ENCODE results near the gene MCU. TPM values are rescaled to one million over a fixed set of nuclear protein-coding genes. Genes with fewer than 3 reads are reported as not detected.
"Not testable (repeated sequence)": the region's sequence is repeated elsewhere in the genome, so short reads cannot be mapped to it uniquely, and the experiment has no call there.

MCU gene
- total RNA-seq, 1 donor from 2014 or later, result 43.8 TPM

GRCh38 chr10:72761498-72761897, 69.6 kb downstream of the MCU start:
- no peak for DNase-seq (ENCODE audit: low spot score)

- DNase-seq (ENCODE audit: low spot score), result no peak
Measured at GRCh38 chr10:72762042-72762441, 70.1 kb downstream of the MCU start.

DNA sequence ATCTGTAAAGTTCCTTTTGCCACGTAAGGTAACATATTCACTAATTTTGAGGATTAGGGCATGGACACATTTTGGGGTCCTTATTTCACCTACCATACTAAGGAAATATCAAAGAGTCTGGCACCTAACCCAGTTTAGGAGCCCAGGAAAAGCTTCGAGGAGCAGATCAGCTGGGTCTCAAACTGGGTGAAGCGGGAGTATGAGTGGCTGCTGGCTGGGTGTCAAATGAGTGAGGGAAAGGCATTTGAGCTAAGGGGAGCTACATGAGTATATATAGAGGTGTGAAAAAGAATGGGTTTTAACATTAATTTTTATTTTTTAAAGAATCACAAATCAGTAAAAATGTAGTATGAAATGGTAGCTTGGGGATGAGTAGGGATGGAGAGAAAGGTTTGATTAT, 71.3 kb downstream of the MCU start:
- no peak for DNase-seq (ENCODE audit: low spot score)

DNA sequence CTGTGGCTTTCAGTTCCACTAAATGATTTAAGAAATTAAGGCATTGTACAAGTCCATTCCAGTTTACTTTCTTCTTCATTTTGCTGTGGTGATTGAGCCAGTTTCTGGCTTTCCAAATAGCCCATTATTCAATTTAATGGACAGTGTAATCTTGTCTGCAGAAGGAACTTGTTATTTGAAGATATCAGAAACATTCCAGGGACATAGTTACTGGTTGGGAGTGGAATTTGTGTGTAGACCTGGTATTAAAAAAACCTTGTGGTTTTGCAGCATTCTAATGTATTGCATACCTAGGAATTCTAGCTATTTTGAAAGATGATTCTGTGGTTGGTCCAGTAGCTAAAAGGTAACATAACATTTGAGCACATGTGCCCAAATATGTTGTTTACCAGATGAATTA, 72.2 kb downstream of the MCU start:
- DNase-seq (ENCODE audit: low spot score), result peak; percentile 53

GRCh38 chr10:72765051-72765745, 73.3 kb downstream of the MCU start:
- no peak for DNase-seq (ENCODE audit: low spot score)

DNA sequence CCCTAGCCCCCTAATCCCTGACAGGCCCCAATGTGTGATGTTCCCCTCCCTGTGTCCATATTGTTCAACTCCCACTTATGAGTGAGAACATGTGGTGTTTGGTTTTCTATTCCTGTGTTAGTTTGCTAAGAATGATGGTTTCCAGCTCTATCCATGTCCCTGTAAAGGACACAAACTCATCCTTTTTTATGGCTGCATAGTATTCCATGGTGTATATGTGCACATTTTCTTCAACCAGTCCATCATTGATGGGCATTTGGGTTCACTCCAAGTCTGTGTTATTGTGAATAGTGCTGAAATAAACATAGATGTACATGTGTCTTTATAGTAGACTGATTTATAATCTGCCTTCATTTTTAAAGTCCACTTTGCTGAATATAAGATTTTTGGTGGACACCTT, 79.3 kb downstream of the MCU start:
- not testable (repeated sequence) for DNase-seq (ENCODE audit: low spot score)

GRCh38 chr10:72772031-72772430, 80.1 kb downstream of the MCU start:
- DNase-seq (ENCODE audit: low spot score), result no peak

- DNase-seq (ENCODE audit: low spot score), result no peak
Measured at GRCh38 chr10:72779874-72780273, 87.9 kb downstream of the MCU start.

DNA sequence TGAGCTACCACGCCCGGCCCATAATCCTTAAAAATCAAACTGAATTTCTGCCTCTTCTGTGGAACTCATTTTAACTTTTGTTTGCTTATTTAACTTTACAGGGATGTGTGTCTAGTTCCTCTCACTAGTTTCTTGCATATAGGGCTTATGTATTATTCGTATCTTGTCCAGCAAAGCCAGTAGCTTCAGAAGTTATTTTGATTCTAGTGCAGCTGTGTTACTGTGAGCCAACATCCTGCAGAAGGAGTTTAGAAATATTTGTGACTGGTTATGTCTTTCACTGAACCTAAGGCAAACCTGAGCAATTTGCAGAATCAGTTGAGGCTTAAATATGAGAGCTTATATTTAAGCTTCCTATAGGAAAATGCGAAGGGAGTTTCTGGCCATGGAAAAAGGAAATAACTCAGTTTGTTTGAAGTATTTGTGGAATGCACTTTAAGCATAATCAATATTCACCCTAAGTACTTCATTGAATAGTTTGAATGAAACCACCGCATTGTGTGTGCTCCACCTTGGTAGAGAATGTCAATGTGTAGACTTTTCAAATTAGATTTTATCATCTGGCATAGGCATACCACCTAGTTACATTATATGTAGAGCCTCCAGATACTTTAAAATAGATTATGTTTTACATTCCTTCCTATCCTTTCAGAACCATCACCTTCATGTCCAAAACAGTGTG, 90.8 kb downstream of the MCU start:
- peak; percentile 79 for DNase-seq (ENCODE audit: low spot score)

DNA sequence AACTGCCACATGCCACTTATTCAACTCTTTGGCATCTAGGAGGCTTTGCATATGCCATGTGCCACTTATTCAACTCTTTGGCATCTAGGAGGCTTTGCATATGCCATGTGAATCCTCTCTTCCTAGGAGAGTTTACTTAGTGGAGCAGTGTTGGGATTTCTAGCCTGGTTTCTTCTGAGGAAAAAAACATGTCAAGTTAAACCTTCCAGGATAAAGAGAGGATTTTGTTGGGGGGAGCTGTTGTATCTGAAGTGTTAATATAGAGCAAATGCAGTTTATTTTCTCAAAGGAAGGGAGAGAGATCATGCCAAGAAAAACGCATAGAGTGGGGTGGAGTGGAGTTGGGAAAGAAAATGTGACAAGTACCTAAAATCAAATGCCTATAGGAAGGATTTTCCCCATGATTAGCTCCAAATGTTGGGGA, 91.5 kb downstream of the MCU start:
- peak; percentile 71 for DNase-seq (ENCODE audit: low spot score)

- DNase-seq (ENCODE audit: low spot score), result peak; percentile 95
Measured at GRCh38 chr10:72784551-72785351, 92.8 kb downstream of the MCU start.

DNA sequence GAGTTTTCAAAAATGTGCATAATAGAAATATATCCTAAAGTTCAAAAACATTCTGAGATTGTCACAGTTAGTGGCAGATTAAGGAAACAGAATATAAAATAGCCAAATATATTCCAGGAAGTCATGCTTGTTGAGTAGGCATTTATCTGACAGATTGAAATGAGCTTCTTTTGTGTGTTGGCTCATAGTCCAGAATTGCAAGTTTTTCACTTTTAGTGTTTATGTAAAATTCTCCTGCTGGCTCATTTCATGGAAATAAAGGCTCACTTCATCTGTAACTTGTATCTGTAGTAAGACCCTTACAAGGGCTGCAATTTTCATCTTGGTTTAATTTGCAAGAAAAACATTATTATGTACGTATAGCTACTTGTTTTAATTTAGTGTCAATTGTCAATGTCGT, 93.5 kb downstream of the MCU start:
- peak; percentile 25 for DNase-seq (ENCODE audit: low spot score)

DNA sequence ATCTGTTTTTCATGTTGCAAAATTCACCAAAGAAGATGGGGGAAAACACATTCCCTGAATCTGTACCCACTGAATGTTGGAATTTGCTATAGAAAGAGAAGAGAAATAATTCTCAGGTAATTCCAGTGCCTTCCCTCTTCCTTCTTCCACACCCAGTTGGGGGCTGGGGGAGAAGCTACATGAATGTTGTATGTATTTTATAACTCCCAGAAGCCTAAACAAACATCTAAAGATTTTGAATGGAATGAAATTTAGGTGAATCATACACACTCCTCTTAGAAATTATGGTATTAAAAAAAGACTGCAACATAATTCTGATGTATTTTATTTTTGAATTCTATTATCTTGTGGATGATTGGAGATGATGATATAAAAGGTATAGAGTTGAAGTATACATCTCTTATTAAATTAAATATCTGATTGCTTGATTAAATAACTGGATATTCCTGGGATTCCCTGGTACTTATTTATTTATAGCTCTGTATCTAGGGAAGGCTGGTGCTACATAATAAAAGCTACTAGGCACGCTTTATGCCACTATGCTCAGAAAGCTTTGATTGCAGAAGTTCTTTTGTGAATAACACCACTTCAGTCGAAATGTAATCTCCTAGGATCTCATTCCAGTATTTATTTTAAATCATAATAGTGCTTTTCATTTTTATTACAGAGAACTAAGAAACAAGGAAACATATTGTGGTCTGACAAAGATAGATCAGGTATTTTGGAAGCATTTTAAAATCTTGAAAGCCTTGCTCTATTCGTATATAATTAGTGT, 98.5 kb downstream of the MCU start:
- DNase-seq (ENCODE audit: low spot score), result peak; percentile 12

- no peak for DNase-seq (ENCODE audit: low spot score)
Measured at GRCh38 chr10:72792288-72792687, 100.3 kb downstream of the MCU start.

DNA sequence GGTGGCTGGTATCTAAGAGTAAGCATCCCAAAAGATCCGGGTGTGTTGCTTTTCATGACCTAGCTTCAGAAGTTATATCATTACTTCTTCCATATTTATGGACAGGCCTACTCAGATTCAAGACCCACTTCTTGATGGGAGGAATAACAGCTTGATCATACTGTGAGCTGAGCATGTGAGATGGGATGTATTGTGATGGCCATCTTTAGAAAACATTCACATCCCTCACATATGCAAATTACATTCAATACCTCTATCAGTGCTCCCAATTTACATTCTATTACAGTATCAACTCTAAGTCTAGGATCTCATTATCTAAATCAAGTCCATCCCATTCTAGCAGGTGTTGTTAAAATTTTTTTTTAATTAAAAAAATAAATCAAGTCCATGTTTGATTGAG, 101.8 kb downstream of the MCU start:
- no peak for DNase-seq (ENCODE audit: low spot score)

DNA sequence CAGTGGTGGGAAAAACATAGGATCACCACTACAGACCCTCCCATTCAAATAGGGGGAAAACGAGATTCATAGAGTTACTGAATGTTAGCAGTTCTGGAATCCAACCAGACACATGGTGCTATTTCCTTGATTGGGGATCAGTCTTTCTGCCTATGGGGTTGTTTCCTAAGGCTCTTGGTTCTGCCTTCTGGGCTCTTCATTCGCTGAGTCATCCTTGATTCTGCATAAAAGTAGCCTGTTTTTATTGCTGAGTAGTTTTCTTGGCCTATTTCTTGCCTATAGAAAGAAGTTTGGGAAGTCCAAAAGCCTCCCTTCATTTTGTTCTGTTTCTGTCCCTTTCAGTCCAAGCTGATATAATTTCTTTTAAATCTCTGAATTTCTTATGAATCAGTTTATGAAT, 102.3 kb downstream of the MCU start:
- DNase-seq (ENCODE audit: low spot score), result no peak

- DNase-seq (ENCODE audit: low spot score), result no peak
Measured at GRCh38 chr10:72796042-72796441, 104.1 kb downstream of the MCU start.

- no peak for DNase-seq (ENCODE audit: low spot score)
Measured at GRCh38 chr10:72796538-72796937, 104.6 kb downstream of the MCU start.

- DNase-seq (ENCODE audit: low spot score), result peak; percentile 43
Measured at GRCh38 chr10:72800000-72800740, 108.2 kb downstream of the MCU start.

- DNase-seq (ENCODE audit: low spot score), result no peak
Measured at GRCh38 chr10:72800741-72801092, 108.8 kb downstream of the MCU start.

- DNase-seq (ENCODE audit: low spot score), result no peak
Measured at GRCh38 chr10:72801263-72801868, 109.4 kb downstream of the MCU start.

Data from umbilical cord (tissue), 2 donors.